ENCODE results near the gene RACGAP1.
A peak's percentile ranks its signal among the peaks of the same experiment; 100 is the strongest.

RACGAP1 gene

GRCh38 chr12:50061946-50062686, 36.8 kb upstream of the RACGAP1 start:
- Histone ChIP-seq H3K36me3 (ENCODE audit: control insufficient read depth, insufficient read depth, low read length) (no peaks in the 10 kb centered on the region), H3K9me3 (ENCODE audit: control insufficient read depth, low read length) (no peaks in the 10 kb centered on the region), H3K4me1 (ENCODE audit: control insufficient read depth, insufficient read depth, low read length) (no peaks in the 10 kb centered on the region), H3K4me3 (ENCODE audit: low read length) (no peak overlapping the region), H3K9ac (ENCODE audit: low read length) (no peak overlapping the region), H3K27me3 (ENCODE audit: control insufficient read depth, insufficient read depth, low read length) (peaks cover 9% of the 10 kb centered on the region)

GRCh38 chr12:50061171-50061570, 35.9 kb upstream of the RACGAP1 start:
- peaks cover 19% of the 10 kb centered on the region for H3K27me3 ChIP-seq (ENCODE audit: control insufficient read depth, insufficient read depth, low read length)
- no peaks in the 10 kb centered on the region for H3K9me3 ChIP-seq (ENCODE audit: control insufficient read depth, low read length)
- H3K9ac ChIP-seq (ENCODE audit: low read length): no peak overlapping the region
- H3K4me3 ChIP-seq (ENCODE audit: low read length): no peak overlapping the region
- H3K4me1 ChIP-seq (ENCODE audit: control insufficient read depth, insufficient read depth, low read length): peaks cover 9% of the 10 kb centered on the region
- no peaks in the 10 kb centered on the region for H3K36me3 ChIP-seq (ENCODE audit: control insufficient read depth, insufficient read depth, low read length)

- peaks cover 16% of the 10 kb centered on the region for H3K4me1 ChIP-seq (ENCODE audit: control insufficient read depth, insufficient read depth, low read length)
- no peak overlapping the region for H3K4me3 ChIP-seq (ENCODE audit: low read length)
- H3K9me3 ChIP-seq (ENCODE audit: control insufficient read depth, low read length): no peaks in the 10 kb centered on the region
- no peaks in the 10 kb centered on the region for H3K36me3 ChIP-seq (ENCODE audit: control insufficient read depth, insufficient read depth, low read length)
- no peak overlapping the region for H3K9ac ChIP-seq (ENCODE audit: low read length)
- peaks cover 21% of the 10 kb centered on the region for H3K27me3 ChIP-seq (ENCODE audit: control insufficient read depth, insufficient read depth, low read length)
Measured at GRCh38 chr12:50060120-50060468, 34.8 kb upstream of the RACGAP1 start.

GRCh38 chr12:50059440-50060119, 34.3 kb upstream of the RACGAP1 start:
- peaks cover 21% of the 10 kb centered on the region for H3K27me3 ChIP-seq (ENCODE audit: control insufficient read depth, insufficient read depth, low read length)
- no peak overlapping the region for H3K9ac ChIP-seq (ENCODE audit: low read length)
- peaks cover 16% of the 10 kb centered on the region for H3K4me1 ChIP-seq (ENCODE audit: control insufficient read depth, insufficient read depth, low read length)
- H3K9me3 ChIP-seq (ENCODE audit: control insufficient read depth, low read length): no peaks in the 10 kb centered on the region
- no peaks in the 10 kb centered on the region for H3K36me3 ChIP-seq (ENCODE audit: control insufficient read depth, insufficient read depth, low read length)
- H3K4me3 ChIP-seq (ENCODE audit: low read length): no peak overlapping the region

GRCh38 chr12:50058743-50059312, 33.5 kb upstream of the RACGAP1 start:
- Histone ChIP-seq H3K9ac (ENCODE audit: low read length) (no peak overlapping the region), H3K4me3 (ENCODE audit: low read length) (no peak overlapping the region), H3K9me3 (ENCODE audit: control insufficient read depth, low read length) (no peaks in the 10 kb centered on the region), H3K4me1 (ENCODE audit: control insufficient read depth, insufficient read depth, low read length) (peaks cover 16% of the 10 kb centered on the region), H3K27me3 (ENCODE audit: control insufficient read depth, insufficient read depth, low read length) (peaks cover 21% of the 10 kb centered on the region), H3K36me3 (ENCODE audit: control insufficient read depth, insufficient read depth, low read length) (no peaks in the 10 kb centered on the region)

- Histone ChIP-seq H3K4me1 (ENCODE audit: control insufficient read depth, insufficient read depth, low read length) (peaks cover 16% of the 10 kb centered on the region), H3K36me3 (ENCODE audit: control insufficient read depth, insufficient read depth, low read length) (no peaks in the 10 kb centered on the region), H3K27me3 (ENCODE audit: control insufficient read depth, insufficient read depth, low read length) (peaks cover 21% of the 10 kb centered on the region), H3K9ac (ENCODE audit: low read length) (no peak overlapping the region), H3K4me3 (ENCODE audit: low read length) (no peak overlapping the region), H3K9me3 (ENCODE audit: control insufficient read depth, low read length) (no peaks in the 10 kb centered on the region)
Measured at GRCh38 chr12:50057896-50058670, 32.8 kb upstream of the RACGAP1 start.

- Histone ChIP-seq H3K36me3 (ENCODE audit: control insufficient read depth, insufficient read depth, low read length) (no peaks in the 10 kb centered on the region), H3K27me3 (ENCODE audit: control insufficient read depth, insufficient read depth, low read length) (peaks cover 24% of the 10 kb centered on the region), H3K4me1 (ENCODE audit: control insufficient read depth, insufficient read depth, low read length) (peaks cover 16% of the 10 kb centered on the region), H3K9ac (ENCODE audit: low read length) (peak within 1 kb of the TSS; percentile 27), H3K9me3 (ENCODE audit: control insufficient read depth, low read length) (no peaks in the 10 kb centered on the region), H3K4me3 (ENCODE audit: low read length) (no peak within 1 kb of the TSS)
Measured at GRCh38 chr12:50057000-50057841, 31.9 kb upstream of the RACGAP1 start, which contains the start of gene ASIC1. ASIC1 (plus strand) TSS chr12:50057596; CDS start chr12:50058767, 1,171 bp downstream.

- Histone ChIP-seq H3K4me1 (ENCODE audit: control insufficient read depth, insufficient read depth, low read length) (peaks cover 19% of the 10 kb centered on the region), H3K36me3 (ENCODE audit: control insufficient read depth, insufficient read depth, low read length) (no peaks in the 10 kb centered on the region), H3K4me3 (ENCODE audit: low read length) (no peak overlapping the region), H3K9me3 (ENCODE audit: control insufficient read depth, low read length) (no peaks in the 10 kb centered on the region), H3K9ac (ENCODE audit: low read length) (peak overlapping the region; percentile 27), H3K27me3 (ENCODE audit: control insufficient read depth, insufficient read depth, low read length) (peaks cover 30% of the 10 kb centered on the region)
Measured at GRCh38 chr12:50056639-50056976, 31.3 kb upstream of the RACGAP1 start.

- Histone ChIP-seq H3K4me3 (ENCODE audit: low read length) (no peak overlapping the region), H3K27me3 (ENCODE audit: control insufficient read depth, insufficient read depth, low read length) (peaks cover 33% of the 10 kb centered on the region), H3K4me1 (ENCODE audit: control insufficient read depth, insufficient read depth, low read length) (peaks cover 25% of the 10 kb centered on the region), H3K9me3 (ENCODE audit: control insufficient read depth, low read length) (no peaks in the 10 kb centered on the region), H3K36me3 (ENCODE audit: control insufficient read depth, insufficient read depth, low read length) (no peaks in the 10 kb centered on the region), H3K9ac (ENCODE audit: low read length) (peak overlapping the region; percentile 13)
Measured at GRCh38 chr12:50055831-50056638, 30.7 kb upstream of the RACGAP1 start.

- H3K9me3 ChIP-seq (ENCODE audit: control insufficient read depth, low read length): no peaks in the 10 kb centered on the region
- H3K4me3 ChIP-seq (ENCODE audit: low read length): no peak overlapping the region
- peaks cover 43% of the 10 kb centered on the region for H3K4me1 ChIP-seq (ENCODE audit: control insufficient read depth, insufficient read depth, low read length)
- peaks cover 32% of the 10 kb centered on the region for H3K27me3 ChIP-seq (ENCODE audit: control insufficient read depth, insufficient read depth, low read length)
- no peak overlapping the region for H3K9ac ChIP-seq (ENCODE audit: low read length)
- H3K36me3 ChIP-seq (ENCODE audit: control insufficient read depth, insufficient read depth, low read length): no peaks in the 10 kb centered on the region
Measured at GRCh38 chr12:50053583-50053982, 28.3 kb upstream of the RACGAP1 start.

GRCh38 chr12:50052964-50053363, 27.7 kb upstream of the RACGAP1 start:
- no peak overlapping the region for H3K9ac ChIP-seq (ENCODE audit: low read length)
- H3K4me1 ChIP-seq (ENCODE audit: control insufficient read depth, insufficient read depth, low read length): peaks cover 43% of the 10 kb centered on the region
- no peaks in the 10 kb centered on the region for H3K9me3 ChIP-seq (ENCODE audit: control insufficient read depth, low read length)
- H3K27me3 ChIP-seq (ENCODE audit: control insufficient read depth, insufficient read depth, low read length): peaks cover 26% of the 10 kb centered on the region
- H3K36me3 ChIP-seq (ENCODE audit: control insufficient read depth, insufficient read depth, low read length): no peaks in the 10 kb centered on the region
- H3K4me3 ChIP-seq (ENCODE audit: low read length): no peak overlapping the region
